GM19438 (cell line): ENCODE measurements around the gene LRBA.
"Not testable (repeated sequence)": the region's sequence is repeated elsewhere in the genome, so short reads cannot be mapped to it uniquely, and the experiment has no call there.

ENCODE experiments used
- ATAC-seq: cut with Tn5 transposase; IDR thresholded peaks from one replicate; pipeline ENCODE4 v1.9.1; 2021; ENCODE audit warnings: low read depth; ENCODE audit not compliant: unreplicated experiment

LRBA gene

GRCh38 chr4:150765216-150765615 is 249.9 kb downstream of the LRBA start:
- ATAC-seq = no peak

- no peak for ATAC-seq
Observed at GRCh38 chr4:150751648-150752047, 263.4 kb downstream of the LRBA start.

GRCh38 chr4:150750824-150751223 is 264.3 kb downstream of the LRBA start:
- ATAC-seq = no peak

- no peak for ATAC-seq
Observed at GRCh38 chr4:150746156-150746555, 268.9 kb downstream of the LRBA start.

- no peak for ATAC-seq
Observed at GRCh38 chr4:150744570-150744969, 270.5 kb downstream of the LRBA start.

GRCh38 chr4:150743564-150744342 is 271.3 kb downstream of the LRBA start:
- ATAC-seq = no peak

GRCh38 chr4:150742930-150743329 is 272.2 kb downstream of the LRBA start:
- ATAC-seq = not testable (repeated sequence)

- ATAC-seq = no peak
Observed at GRCh38 chr4:150739591-150739990, 275.5 kb downstream of the LRBA start.

GRCh38 chr4:150725957-150726523 is 289.0 kb downstream of the LRBA start:
- no peak for ATAC-seq

- no peak for ATAC-seq
Observed at GRCh38 chr4:150723727-150724411, 291.2 kb downstream of the LRBA start.

GRCh38 chr4:150722908-150723362 is 292.1 kb downstream of the LRBA start:
- ATAC-seq = no peak

GRCh38 chr4:150720973-150721518 is 294.0 kb downstream of the LRBA start:
- no peak for ATAC-seq

GRCh38 chr4:150717952-150718351 is 297.1 kb downstream of the LRBA start:
- ATAC-seq = no peak

- no peak for ATAC-seq
Observed at GRCh38 chr4:150714462-150715438, 300.3 kb downstream of the LRBA start.

GRCh38 chr4:150713251-150713650 is 301.8 kb downstream of the LRBA start:
- no peak for ATAC-seq

GRCh38 chr4:150710770-150711375 is 304.2 kb downstream of the LRBA start:
- ATAC-seq = no peak

- no peak for ATAC-seq
Observed at GRCh38 chr4:150708004-150708403, 307.1 kb downstream of the LRBA start.

GRCh38 chr4:150699599-150699998 is 315.5 kb downstream of the LRBA start:
- no peak for ATAC-seq

- ATAC-seq = no peak
Observed at GRCh38 chr4:150695162-150695561, 319.9 kb downstream of the LRBA start.

GRCh38 chr4:150694438-150694837 is 320.6 kb downstream of the LRBA start:
- ATAC-seq = no peak
